GM23338 (cell line): ENCODE measurements around the gene PRKCH. TPM values are rescaled to one million over a fixed set of nuclear protein-coding genes. Genes with fewer than 3 reads are reported as not detected.

Experiments
- ATAC-seq: fragments of 200-7000 bp; cut with Tn5 transposase; 3 replicates; pipeline ENCODE4 v1.9.1; 2020
- DNase-seq: peaks from one replicate; pipeline ENCODE4 v3.0.0-alpha.2; 2015; ENCODE audit warnings: low spot score
- H2AFZ ChIP-seq: fragments of 200-600 bp; sonication (generic); 2 replicates; pipeline ENCODE4 v1.8.0; 2016; ENCODE audit warnings: antibody characterized with exemption, mild to moderate bottlenecking, moderate library complexity
- H3F3A ChIP-seq: fragments of 200-600 bp; sonication (generic); replicated peaks from 2 replicates; pipeline ENCODE4 v1.8.0; 2017; ENCODE audit warnings: antibody characterized with exemption, mixed run types, low read depth
- H3K27ac ChIP-seq: fragments of 200-600 bp; sonication (generic); 2 replicates; pipeline ENCODE4 v1.6.1; 2016; ENCODE audit warnings: low read depth
- H3K27me3 ChIP-seq: fragments of 200-600 bp; sonication (generic); 2 replicates; pipeline ENCODE4 v1.8.0; 2016; ENCODE audit warnings: mild to moderate bottlenecking, mixed run types, moderate library complexity; ENCODE audit not compliant: insufficient read depth
- H3K36me3 ChIP-seq: fragments of 200-600 bp; sonication (generic); 2 replicates; pipeline ENCODE4 v1.8.0; 2016; ENCODE audit warnings: mild to moderate bottlenecking; ENCODE audit not compliant: insufficient read depth
- H3K4me1 ChIP-seq: fragments of 200-600 bp; sonication (generic); 2 replicates; pipeline ENCODE4 v1.8.0; 2016; ENCODE audit warnings: mild to moderate bottlenecking, moderate library complexity; ENCODE audit not compliant: insufficient read depth
- H3K4me2 ChIP-seq: fragments of 200-600 bp; sonication (generic); 2 replicates; pipeline ENCODE4 v1.7.1; 2017; ENCODE audit warnings: mixed run types
- H3K4me3 ChIP-seq: fragments of 200-600 bp; sonication (generic); 2 replicates; pipeline ENCODE4 v1.6.1; 2016; ENCODE audit warnings: mixed run types
- H3K79me2 ChIP-seq: fragments of 200-600 bp; sonication (generic); replicated peaks from 2 replicates; pipeline ENCODE4 v1.8.0; 2017; ENCODE audit warnings: mild to moderate bottlenecking; ENCODE audit not compliant: insufficient read depth
- H3K9me2 ChIP-seq: fragments of 200-600 bp; sonication (generic); 2 replicates; pipeline ENCODE4 v1.8.0; 2017; ENCODE audit not compliant: insufficient read depth
- H4K20me1 ChIP-seq: fragments of 200-600 bp; sonication (generic); replicated peaks from 2 replicates; pipeline ENCODE4 v1.8.0; 2017; ENCODE audit warnings: mild to moderate bottlenecking; ENCODE audit not compliant: insufficient read depth
- H3K27ac Mint-ChIP-seq: 2 replicates; pipeline ENCODE4 v1.8.0; 2020; ENCODE audit warnings: inconsistent platforms, mild to moderate bottlenecking, moderate library complexity, mixed read lengths
- H3K27me3 Mint-ChIP-seq: 3 replicates; pipeline ENCODE4 v1.8.0; 2022; ENCODE audit warnings: low read depth, mild to moderate bottlenecking, moderate library complexity, mixed read lengths, inconsistent platforms; ENCODE audit not compliant: insufficient read depth, poor library complexity
- H3K36me3 Mint-ChIP-seq: 3 replicates; pipeline ENCODE4 v1.8.0; 2021; ENCODE audit warnings: low read depth, mild to moderate bottlenecking, inconsistent platforms, moderate library complexity, mixed read lengths
- H3K4me1 Mint-ChIP-seq: 3 replicates; pipeline ENCODE4 v1.8.0; 2020; ENCODE audit warnings: mild to moderate bottlenecking, inconsistent platforms, mixed read lengths
- H3K4me3 Mint-ChIP-seq: 3 replicates; pipeline ENCODE4 v1.8.0; 2021; ENCODE audit warnings: moderate library complexity, mild to moderate bottlenecking, inconsistent platforms, mixed read lengths
- H3K9me3 Mint-ChIP-seq: 3 replicates; pipeline ENCODE4 v1.8.0; 2020; ENCODE audit warnings: moderate library complexity, mild to moderate bottlenecking, inconsistent platforms, mixed read lengths
- EZH2 ChIP-seq: fragments of 200-600 bp; sonication (generic); IDR thresholded peaks from one replicate; pipeline ENCODE4 v1.8.0; 2017; ENCODE audit warnings: antibody characterized with exemption, mild to moderate bottlenecking, low read depth; ENCODE audit not compliant: unreplicated experiment
- EZH2phosphoT487 ChIP-seq: fragments of 200-600 bp; sonication (generic); IDR thresholded peaks from one replicate; pipeline ENCODE4 v1.8.1; 2018; ENCODE audit warnings: antibody characterized with exemption; ENCODE audit not compliant: unreplicated experiment
- JUNB ChIP-seq: IDR thresholded peaks from one replicate; pipeline ENCODE4 v1.6.1; 2016; ENCODE audit warnings: antibody characterized with exemption; ENCODE audit not compliant: unreplicated experiment
- POLR2AphosphoS5 ChIP-seq: IDR thresholded peaks from 2 replicates; pipeline ENCODE4 v1.6.1; 2016; ENCODE audit warnings: antibody characterized with exemption, low read depth
- ZNF114 ChIP-seq: fragments of 250-450 bp; sonication (Bioruptor Pico); IDR thresholded peaks from 2 replicates; pipeline ENCODE4 v1.5.0; 2020; ENCODE audit warnings: mild to moderate bottlenecking, moderate library complexity
- polyA plus RNA-seq: library from polyadenylated mRNA; unstranded; fragments of >200 nt; fragmentation: Nextera tagmentation; extraction: Ambion mirVana; gene quantifications from 2 replicates; pipeline ENCODE4 v1.2.1, GENCODE V29; 2016
- total RNA-seq: library from RNA; depleted of rRNA; stranded (reverse); fragments of >200 nt; shearing (Covaris generic); gene quantifications from 2 replicates; pipeline ENCODE4 v1.2.3, GENCODE V29; 2014
- TF ChIP-seq, protein P1 (sequence below): IDR thresholded peaks from one replicate; pipeline ENCODE4 v1.6.1; 2018; ENCODE audit warnings: antibody characterized with exemption; ENCODE audit not compliant: unreplicated experiment
- TF ChIP-seq, protein P2 (sequence below), 2 experiments: fragments of 200-600 bp in 1 of 2; sonication (generic) in 1 of 2; conservative IDR thresholded peaks; 2 replicates each; pipeline versions ENCODE4 v1.5.1 to v1.6.1; 2016 to 2017; ENCODE audit warnings: antibody characterized with exemption in 2 of 2, low read depth in 2 of 2, mild to moderate bottlenecking in 2 of 2, moderate library complexity in 1 of 2

The PRKCH gene
- total and polyA plus RNA-seq, 2 experiments from 2014 or later, result 5.4 to 10.1 TPM

GRCh38 chr14:61474701-61475100, 153.3 kb downstream of the PRKCH start (continued):
- TF ChIP-seq, protein P1, sequence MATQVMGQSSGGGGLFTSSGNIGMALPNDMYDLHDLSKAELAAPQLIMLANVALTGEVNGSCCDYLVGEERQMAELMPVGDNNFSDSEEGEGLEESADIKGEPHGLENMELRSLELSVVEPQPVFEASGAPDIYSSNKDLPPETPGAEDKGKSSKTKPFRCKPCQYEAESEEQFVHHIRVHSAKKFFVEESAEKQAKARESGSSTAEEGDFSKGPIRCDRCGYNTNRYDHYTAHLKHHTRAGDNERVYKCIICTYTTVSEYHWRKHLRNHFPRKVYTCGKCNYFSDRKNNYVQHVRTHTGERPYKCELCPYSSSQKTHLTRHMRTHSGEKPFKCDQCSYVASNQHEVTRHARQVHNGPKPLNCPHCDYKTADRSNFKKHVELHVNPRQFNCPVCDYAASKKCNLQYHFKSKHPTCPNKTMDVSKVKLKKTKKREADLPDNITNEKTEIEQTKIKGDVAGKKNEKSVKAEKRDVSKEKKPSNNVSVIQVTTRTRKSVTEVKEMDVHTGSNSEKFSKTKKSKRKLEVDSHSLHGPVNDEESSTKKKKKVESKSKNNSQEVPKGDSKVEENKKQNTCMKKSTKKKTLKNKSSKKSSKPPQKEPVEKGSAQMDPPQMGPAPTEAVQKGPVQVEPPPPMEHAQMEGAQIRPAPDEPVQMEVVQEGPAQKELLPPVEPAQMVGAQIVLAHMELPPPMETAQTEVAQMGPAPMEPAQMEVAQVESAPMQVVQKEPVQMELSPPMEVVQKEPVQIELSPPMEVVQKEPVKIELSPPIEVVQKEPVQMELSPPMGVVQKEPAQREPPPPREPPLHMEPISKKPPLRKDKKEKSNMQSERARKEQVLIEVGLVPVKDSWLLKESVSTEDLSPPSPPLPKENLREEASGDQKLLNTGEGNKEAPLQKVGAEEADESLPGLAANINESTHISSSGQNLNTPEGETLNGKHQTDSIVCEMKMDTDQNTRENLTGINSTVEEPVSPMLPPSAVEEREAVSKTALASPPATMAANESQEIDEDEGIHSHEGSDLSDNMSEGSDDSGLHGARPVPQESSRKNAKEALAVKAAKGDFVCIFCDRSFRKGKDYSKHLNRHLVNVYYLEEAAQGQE, result no peak
- TF ChIP-seq ZNF114 (CRISPR knock-in tag) (no peak), POLR2AphosphoS5 (no peak)
- TF ChIP-seq, protein P2, sequence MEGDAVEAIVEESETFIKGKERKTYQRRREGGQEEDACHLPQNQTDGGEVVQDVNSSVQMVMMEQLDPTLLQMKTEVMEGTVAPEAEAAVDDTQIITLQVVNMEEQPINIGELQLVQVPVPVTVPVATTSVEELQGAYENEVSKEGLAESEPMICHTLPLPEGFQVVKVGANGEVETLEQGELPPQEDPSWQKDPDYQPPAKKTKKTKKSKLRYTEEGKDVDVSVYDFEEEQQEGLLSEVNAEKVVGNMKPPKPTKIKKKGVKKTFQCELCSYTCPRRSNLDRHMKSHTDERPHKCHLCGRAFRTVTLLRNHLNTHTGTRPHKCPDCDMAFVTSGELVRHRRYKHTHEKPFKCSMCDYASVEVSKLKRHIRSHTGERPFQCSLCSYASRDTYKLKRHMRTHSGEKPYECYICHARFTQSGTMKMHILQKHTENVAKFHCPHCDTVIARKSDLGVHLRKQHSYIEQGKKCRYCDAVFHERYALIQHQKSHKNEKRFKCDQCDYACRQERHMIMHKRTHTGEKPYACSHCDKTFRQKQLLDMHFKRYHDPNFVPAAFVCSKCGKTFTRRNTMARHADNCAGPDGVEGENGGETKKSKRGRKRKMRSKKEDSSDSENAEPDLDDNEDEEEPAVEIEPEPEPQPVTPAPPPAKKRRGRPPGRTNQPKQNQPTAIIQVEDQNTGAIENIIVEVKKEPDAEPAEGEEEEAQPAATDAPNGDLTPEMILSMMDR (conservative IDR thresholded peaks at IDR 0.05; ENCODE audit: low read depth in 2 of 2), result no peak

DNA sequence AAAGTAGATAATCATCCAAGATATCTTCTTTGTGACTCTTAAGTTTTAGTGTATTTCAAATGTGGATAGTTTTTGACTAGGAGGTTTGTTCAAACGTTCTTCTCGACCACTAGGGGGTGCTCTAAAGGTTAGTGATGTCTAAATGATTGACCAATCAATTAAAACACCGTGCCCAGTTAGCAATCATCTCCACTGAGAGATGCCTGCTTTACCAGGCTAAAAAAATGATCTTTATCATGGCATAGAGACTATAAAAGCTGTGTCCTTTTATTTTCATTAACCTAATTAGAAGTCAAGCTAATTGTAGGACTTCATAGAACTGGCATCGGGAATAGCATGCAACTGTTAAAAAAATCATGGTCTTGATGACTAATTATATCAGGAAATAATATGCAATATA, 153.9 kb downstream of the PRKCH start:
- Histone ChIP-seq H3F3A (no peaks in the 10 kb centered on the region), H3K9me2 (no peaks in the 10 kb centered on the region), H3K79me2 (no peaks in the 10 kb centered on the region), H3K4me1 (peaks cover 25% of the 10 kb centered on the region), H3K27ac (no peak overlapping the region), H4K20me1 (no peaks in the 10 kb centered on the region), H3K4me3 (no peak overlapping the region), H2AFZ (no peak overlapping the region), H3K27me3 (no peaks in the 10 kb centered on the region), H3K4me2 (no peak overlapping the region), H3K36me3 (no peaks in the 10 kb centered on the region)
- no peaks in the 10 kb centered on the region for H3K36me3 Mint-ChIP-seq
- H3K4me3 Mint-ChIP-seq, result no peak overlapping the region
- peak; percentile 16; the same call in 2 of the 3 replicates for ATAC-seq
- H3K9me3 Mint-ChIP-seq, result no peaks in the 10 kb centered on the region
- H3K4me1 Mint-ChIP-seq, result peaks cover 42% of the 10 kb centered on the region
- DNase-seq, result peak; percentile 88
- TF ChIP-seq EZH2 (no peak), JUNB (no peak), POLR2AphosphoS5 (no peak), ZNF114 (CRISPR knock-in tag) (no peak), EZH2phosphoT487 (no peak)
- TF ChIP-seq, protein P2 (conservative IDR thresholded peaks at IDR 0.05; ENCODE audit: low read depth in 2 of 2), result peak; percentile 70 to 86
- no peaks in the 10 kb centered on the region for H3K27me3 Mint-ChIP-seq
- H3K27ac Mint-ChIP-seq, result no peak overlapping the region
